Smooth muscle cell of the brain vasculature (primary cell): ENCODE measurements around the gene KY.

Source experiments
- DNase-seq: peaks from one replicate; pipeline ENCODE4 v3.0.0-alpha.2; 2012; ENCODE audit warnings: low read depth, low spot score

KY gene

DNA sequence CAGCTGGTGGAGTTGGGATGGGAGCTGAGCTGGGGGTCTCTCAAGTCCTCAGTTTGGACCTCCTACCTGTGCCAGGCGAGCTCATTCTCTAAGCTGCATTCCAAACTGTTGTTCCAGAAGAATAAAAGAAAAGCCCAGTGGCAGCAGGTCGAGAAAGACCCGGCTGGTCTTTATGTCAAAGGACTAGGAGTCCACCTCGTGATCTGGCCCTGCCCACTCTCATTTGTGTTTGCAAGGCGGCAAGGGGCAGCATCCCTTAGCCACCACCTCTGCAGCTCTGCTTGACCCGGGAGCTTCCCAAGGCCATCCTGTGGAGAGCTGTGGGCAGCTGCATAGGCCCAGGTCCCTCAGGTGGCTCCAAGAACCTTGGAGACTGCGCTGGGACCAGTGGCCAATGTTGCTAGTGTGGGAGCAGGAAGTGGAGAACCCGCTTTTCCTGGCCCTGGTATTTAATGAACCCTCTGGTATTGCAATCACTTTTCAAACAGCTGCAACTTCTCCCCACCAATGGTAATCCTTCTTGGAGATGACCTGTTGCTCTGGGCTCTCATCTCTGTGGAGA lies 30.9 kb downstream of the KY start:
- DNase-seq: no peak

DNA sequence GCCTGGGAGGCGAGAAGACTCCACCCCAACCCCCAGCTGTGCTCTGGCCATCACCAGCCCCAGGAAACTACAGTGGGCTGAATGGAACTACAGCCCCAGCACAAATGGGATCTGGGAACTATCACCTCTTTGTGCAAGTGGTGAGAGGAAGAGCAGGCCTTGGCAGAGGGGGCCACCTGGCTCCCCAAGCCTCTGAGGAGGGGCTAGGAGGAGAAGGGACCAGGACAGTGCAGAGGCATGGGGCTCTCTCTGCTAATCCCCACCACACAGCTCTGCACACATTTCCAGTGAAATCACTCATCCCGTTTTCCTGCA lies 31.6 kb downstream of the KY start:
- no peak for DNase-seq

DNA sequence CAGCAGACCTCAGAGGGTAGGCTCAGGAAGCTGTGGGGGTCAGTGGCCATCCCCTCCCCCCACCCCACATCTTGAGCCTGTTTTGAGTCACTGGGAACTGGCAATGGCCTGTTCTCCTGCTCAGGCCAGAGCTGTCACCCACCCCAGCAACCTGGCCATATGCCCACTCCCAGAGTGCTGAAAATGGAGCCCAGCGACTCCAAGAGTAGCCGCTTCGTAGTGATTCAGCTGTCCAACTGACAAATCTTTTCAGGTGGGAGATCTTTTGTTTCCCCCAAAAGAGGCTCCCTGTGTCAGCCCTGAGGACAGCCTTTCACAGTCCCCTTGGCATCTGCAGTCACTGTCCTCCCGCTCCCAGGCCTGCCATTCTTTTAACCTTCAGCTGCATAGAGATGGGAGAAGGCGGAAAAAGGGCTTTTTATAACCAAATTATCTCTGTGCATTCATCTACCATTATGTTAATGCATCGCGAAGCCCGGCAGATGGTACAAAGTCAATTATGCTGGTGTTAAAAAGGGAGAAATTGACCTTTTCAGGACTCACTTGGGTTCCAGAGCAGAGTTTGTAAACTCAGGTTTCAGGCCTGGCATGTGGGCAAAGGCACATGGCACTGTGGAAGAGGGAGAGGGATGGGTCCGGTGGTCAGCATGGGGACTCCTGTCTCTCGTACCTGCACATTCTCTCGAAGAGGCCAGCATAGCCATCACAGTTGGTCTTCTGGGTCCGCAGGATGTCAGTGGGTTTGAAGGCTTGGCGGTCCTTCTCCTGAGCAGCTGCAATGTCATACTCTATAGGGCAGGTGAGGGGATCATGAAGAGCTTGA lies 32.1 kb downstream of the KY start:
- no peak for DNase-seq

DNA sequence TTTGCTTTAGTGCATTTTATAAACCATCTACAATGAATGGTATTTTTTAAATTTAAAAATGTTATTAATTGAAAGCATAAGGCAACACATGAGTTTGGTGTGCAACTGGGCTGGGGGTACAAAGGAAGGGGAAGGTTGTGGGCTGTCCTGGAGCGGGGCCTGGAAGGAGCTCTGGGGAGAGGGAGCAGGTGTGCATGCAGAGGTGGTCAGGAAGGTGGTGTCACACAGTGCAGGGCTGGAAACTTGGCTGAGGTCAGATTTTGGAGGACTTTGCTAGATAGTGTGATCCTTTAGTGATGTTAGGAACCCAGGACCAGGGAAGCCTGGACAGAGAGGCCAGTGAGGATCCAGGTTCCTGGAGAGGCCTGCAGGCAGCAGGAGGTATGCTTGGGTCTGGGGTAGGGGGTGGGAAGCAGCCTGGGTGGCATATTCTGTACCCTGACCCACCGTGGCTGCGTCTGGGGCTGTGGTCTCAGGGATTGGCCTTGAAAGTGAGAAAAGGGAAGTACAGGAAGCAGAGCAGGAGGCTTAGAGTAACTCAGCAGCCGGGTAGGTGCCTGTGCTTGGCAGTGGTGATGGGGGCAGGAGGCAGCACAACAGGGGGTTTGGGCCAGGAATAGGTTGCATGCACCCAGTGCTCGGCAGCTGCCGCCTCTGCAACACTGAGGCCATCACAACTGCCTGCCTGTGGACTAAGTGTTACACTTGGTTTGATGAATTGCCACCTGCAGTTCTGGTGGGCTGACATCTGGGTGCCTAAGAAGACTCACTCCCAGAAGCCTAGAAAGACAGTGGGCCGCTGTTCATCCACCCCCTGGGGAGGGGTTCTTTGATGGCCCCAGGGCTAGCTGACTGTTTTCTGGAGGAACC lies 33.0 kb downstream of the KY start:
- no peak for DNase-seq

GRCh38 chr3:134615743-134616142 lies 35.1 kb downstream of the KY start:
- no peak for DNase-seq

DNA sequence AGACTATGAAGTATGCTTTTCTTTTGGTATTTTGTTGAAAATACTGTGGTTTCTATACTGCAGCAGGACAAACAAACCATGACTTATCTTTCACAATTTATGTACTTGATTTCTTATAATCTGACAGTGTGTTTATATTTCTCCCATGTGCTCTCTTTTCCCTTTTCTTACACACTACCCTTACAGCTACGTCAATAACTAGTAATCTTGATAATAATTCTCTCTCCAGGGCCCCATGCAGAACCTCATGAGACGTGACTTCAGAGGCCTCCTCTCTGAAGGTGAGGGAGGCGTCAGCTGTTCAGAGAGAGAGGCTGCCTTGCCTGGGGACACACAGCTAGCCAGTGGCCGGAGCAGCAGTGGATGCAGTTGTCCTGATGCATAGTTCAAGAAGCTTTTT lies 35.9 kb downstream of the KY start:
- no peak for DNase-seq

DNA sequence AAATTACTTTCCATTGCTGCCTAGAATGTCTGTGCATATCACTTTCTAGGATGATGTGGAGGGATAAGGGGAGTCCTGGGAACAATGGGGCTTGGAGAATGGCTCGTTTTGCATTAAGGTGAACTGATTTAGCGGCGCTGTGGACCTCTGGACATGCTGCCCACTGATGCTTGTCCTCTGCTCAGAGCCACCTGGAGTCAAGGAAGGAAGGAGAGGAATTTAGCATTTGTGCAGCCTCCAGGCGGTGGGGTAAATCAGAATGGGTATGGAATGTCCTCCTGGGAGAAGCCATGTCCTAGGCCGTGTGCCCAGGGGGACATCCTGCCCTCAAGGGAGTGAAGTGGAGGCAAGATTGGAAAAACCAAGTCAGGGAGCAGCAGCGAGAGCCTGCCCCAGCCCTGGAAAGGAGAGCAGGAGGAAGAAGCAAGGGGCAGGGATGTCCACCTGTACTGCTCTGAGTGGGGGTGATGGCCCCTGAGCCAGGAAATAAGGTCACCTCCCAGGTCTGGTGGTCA lies 37.8 kb downstream of the KY start:
- DNase-seq: no peak

- no peak for DNase-seq
Observed at GRCh38 chr3:134611516-134611915, 39.3 kb downstream of the KY start.

DNA sequence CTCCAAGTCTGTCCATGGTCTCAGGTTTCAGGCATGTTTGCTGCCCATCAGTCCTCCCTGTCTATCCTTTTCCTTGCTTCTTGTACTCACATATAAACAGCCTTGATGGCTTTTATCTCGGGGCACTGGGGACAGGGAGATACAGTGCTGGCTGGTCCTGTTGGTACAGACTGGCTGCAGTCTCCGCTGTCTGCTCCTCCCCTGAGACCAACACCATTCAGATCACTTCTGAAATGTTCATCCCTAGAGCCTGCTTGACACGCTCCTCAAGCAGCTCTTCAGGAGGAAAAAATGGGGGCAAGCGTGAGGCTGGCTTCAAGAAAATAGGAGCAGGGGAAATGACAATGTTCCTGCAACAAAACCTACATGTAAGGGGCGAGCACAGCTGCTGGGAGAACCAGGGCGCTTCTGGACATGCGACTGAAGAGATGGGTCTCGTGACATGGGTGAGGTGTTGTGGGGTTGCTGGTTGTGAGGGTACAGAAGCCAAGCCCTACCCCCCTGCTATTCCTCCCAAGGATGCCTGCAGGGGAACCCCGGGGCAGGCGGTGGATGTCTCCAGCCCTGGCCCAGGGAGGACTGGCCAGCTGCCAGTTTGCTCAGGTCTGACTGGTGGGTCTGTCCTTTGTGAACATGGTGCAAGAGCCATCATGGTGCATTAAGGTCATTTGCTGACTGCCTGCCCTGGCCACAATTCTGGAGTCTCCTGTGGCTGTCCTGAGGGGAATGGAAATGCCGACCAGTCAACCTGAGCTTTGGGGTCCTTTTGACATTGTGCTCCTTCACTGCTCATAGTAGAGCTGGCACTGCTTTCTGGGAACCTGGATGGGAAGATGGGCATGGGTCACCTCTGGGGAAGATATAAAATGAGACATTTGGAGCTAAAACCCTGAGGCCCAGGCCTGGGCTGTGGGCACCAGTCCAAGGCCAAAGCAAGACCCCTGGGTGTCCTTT lies 40.1 kb downstream of the KY start:
- no peak for DNase-seq

GRCh38 chr3:134609821-134610431 lies 40.9 kb downstream of the KY start:
- no peak for DNase-seq

GRCh38 chr3:134608771-134609435 lies 41.9 kb downstream of the KY start:
- DNase-seq: no peak

- DNase-seq: no peak
Observed at GRCh38 chr3:134608023-134608770, 42.6 kb downstream of the KY start.

DNA sequence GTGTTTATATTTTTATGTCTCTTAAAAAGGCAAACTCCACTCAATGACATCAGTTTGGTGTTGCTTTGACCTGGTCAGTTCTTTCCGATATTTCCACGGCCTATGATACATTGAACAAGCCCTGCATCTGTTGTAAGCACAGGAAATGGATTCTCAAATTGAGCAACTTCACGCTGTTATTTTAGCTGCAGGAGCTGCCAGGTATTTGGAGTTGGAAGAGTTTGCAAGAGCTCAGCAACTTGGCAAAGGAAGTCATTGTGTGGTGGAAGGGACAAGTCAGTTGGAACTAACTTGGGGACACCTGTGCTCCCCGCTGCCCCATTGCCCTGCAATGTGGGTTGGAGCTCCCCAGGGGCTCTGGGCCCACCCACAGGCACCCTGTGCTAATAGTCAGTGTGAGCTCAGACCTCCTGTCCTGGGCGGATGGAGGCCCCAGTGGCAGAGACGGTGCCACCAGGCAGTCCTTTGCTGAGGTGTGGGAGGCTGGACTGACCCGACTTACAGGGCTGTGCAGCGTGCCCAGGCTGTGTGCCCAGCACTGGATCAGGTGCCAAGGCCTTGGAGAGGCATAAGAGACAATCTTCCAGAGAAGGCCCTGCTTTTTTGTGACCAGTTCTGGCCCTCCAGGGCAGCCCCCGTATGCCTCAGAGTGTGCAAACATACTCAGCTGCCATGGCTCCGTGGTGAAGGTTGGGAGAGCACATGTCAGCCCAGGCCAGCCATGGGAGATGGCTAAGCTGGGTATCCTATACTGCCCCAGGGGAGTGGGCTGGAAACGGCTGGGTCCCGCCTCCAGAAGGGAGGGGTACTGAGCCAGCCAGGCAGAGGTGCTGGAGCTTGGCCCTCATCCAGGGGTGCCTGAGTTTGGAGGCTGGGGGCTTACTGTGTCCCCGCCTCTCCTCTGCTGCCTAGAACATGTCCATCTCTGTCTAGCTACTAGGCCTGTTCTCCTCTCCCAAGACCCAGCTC lies 43.5 kb downstream of the KY start:
- no peak for DNase-seq

GRCh38 chr3:134606033-134607025 lies 44.5 kb downstream of the KY start:
- no peak for DNase-seq

GRCh38 chr3:134605556-134605955 lies 45.3 kb downstream of the KY start:
- DNase-seq: no peak

- DNase-seq: no peak
Observed at GRCh38 chr3:134603956-134604355, 46.9 kb downstream of the KY start.

GRCh38 chr3:134603480-134603879 lies 47.3 kb downstream of the KY start:
- no peak for DNase-seq
